ENCODE measurements around the gene PSME1.

Gene PSME1

DNA sequence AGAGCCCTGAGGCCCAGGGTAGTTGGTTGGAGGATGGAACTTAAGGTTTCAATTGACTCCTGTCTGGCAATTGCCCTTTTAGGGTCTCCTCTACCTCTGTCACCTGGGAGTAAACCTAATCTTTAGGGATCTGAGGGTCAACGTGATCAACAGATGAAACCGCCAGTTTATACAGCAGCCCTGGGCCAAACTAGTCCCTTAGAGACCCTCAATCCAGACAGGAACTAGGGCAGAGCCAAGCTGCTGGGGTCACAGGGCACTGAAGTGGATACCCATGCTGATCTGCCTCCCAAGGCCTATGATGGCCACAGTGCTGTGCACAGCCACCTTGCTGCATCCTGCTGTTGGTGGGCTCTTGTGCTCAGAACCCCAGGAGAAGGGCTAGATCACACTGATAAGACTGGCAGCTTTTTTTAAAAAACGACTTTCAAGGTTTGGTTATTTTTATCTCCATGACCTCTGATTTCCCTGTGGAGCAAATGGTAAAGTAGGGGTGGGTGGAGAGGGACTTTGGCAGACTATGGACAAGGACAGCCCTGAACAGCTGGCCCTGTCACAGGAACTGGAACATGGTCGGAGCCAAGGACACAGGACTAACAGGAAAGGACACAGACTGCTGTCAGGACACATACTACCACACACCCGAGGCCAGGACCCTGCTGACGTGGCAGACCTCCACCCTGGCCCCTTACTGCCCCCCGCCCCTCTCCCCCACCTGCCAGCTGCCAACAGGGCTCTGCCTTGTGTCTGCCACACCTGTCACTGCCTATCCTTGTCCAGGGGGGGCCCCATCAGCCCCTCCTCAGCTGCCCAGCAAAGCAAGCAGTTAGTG, 5.1 kb upstream of the PSME1 start:
- no peak for DNase-seq

DNA sequence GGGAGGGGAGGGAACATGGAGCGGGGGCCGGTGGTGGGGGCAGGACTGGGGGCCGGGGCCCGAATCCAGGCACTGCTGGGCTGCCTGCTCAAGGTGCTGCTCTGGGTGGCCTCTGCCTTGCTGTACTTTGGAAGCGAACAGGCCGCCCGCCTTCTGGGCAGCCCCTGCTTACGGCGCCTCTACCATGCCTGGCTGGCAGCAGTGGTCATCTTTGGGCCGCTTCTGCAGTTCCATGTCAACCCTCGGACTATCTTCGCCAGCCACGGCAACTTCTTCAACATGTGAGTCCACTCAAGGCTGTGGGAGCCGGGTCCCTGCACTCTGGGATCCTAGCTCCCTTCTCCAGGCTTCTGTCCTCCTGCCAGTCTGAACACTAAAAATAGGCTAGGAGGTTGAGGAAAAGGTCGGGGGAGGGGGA, 4.4 kb upstream of the PSME1 start:
- no peak for DNase-seq

DNA sequence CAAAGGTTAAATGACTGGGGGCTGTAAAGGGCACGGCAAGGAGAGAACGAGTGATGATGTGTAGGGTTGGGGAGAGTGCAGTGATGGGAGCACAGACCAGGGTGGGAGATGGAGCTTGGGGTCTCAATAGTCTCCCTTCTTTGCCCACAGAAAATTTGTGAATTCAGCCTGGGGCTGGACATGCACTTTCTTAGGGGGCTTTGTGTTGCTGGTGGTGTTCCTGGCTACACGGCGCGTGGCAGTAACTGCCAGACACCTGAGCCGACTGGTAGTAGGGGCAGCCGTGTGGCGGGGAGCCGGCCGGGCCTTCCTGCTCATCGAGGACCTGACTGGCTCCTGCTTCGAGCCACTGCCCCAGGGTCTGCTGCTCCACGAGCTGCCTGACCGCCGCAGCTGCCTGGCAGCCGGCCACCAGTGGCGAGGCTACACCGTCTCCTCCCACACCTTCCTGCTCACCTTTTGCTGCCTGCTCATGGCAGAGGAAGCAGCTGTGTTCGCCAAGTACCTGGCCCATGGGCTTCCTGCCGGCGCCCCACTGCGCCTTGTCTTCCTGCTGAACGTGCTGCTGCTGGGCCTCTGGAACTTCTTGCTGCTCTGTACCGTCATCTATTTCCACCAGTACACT, 3.8 kb upstream of the PSME1 start:
- DNase-seq = no peak

DNA sequence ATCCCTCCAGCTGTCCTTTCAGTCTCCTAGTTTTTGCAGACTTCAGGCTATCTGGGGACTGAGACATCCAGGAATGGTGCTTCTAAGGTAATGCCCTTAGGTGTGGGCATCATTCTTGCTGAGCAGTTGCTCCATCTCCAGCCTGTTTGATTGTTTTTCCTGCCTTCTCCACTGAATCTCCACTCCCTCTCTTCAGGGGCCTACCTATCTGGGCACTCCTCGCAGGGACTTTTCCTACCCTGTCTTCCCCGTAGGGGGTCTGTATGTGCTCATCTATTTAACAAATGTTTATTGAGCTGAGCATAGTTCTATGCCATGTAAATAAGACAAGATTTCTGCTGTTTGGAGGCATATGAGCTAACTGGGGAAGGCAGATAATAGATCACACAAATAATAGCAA, 3.0 kb upstream of the PSME1 start:
- DNase-seq = no peak

DNA sequence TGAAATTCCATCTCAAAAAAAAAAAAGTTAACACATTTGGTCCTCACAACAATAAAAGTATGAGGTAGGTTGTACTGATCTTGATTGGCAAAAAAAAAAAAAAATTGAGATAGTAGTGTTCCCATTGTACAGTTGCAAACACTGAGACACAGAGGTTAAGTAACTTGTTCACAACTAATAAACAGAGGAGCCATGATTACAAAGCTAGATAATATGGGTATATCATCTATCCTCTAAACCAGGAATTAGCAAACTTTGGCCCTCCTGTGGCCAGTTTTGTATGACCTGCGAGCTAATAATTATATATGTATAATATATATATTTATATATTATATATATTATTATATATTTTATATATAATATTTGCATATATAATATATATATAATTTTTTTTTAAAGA, 2.3 kb upstream of the PSME1 start:
- DNase-seq = no peak

DNA sequence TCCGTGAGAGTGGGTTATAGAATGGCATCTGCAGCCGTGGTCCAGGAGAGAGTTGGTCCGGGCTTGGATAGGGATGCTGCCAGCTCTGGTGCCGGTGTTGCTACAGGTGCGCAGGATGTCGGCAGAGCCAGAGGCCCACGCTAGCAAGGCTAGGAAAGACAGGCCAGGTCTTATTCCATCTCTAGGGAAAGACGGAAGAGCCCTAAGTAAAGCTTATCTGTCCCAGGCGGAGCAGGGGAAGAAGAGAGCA, 485 bp upstream of the PSME1 start:
- DNase-seq = no peak

DNA sequence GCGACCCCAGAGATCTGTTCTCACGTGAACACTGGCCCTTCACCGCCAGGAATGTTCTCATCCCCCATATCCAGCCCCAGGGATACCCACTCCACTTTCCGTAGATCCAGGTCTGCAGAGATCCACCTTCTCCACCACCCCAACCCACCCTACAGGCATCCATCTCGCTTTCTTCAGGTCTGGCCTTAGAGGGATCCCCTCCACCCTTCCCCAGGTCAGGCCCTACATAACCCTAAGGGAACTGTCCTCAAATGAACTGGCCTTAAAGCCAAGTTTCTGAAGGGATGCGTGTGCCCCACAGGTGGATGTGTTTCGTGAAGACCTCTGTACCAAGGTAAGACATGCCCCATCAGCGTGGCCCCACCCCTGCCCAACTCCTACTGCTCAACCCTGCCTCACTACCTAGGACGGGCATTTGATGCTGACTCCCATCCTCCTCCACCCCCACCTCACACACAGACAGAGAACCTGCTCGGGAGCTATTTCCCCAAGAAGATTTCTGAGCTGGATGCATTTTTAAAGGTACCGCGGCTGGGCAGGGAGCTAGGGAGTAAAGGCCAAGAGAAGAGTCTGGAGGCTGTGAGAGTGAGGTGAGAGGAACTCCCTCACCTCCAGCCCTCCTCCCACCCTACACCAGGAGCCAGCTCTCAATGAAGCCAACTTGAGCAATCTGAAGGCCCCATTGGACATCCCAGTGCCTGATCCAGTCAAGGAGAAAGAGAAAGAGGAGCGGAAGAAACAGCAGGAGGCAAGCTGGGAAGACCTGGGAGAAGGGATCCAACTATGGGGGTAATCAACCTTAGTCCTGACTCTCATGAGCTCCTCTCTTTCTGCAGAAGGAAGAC, 912 bp downstream of the PSME1 start:
- DNase-seq = no peak

DNA sequence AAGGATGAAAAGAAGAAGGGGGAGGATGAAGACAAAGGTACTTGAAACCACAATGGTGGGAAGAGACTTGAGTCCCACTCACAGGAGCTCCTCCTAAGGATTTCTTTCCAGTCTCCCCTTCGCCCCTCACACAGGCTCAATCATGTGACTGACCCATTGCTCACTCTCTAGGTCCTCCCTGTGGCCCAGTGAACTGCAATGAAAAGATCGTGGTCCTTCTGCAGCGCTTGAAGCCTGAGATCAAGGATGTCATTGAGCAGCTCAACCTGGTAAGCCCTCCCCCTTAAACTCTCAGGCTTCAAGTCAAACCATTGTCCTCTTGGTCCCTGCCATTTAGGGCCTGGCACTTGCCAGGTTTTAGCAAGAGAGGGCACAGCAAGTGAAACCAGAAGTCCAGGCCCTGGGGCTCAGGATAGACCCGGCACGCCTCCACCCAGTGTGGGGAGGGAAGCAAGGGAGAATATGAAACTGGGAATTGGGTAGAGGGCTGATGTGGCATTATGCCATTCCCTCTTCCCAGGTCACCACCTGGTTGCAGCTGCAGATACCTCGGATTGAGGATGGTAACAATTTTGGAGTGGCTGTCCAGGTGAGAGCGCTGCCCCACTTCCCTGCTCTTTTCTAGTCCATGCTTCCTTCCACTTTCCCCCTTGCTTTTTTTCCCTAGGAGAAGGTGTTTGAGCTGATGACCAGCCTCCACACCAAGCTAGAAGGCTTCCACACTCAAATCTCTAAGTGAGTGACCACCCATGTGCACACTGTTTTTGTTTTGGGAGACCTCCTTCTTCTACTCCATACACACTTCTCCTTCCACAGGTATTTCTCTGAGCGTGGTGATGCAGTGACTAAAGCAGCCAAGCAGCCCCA, 1.8 kb downstream of the PSME1 start:
- peak; percentile 11 for DNase-seq

DNA sequence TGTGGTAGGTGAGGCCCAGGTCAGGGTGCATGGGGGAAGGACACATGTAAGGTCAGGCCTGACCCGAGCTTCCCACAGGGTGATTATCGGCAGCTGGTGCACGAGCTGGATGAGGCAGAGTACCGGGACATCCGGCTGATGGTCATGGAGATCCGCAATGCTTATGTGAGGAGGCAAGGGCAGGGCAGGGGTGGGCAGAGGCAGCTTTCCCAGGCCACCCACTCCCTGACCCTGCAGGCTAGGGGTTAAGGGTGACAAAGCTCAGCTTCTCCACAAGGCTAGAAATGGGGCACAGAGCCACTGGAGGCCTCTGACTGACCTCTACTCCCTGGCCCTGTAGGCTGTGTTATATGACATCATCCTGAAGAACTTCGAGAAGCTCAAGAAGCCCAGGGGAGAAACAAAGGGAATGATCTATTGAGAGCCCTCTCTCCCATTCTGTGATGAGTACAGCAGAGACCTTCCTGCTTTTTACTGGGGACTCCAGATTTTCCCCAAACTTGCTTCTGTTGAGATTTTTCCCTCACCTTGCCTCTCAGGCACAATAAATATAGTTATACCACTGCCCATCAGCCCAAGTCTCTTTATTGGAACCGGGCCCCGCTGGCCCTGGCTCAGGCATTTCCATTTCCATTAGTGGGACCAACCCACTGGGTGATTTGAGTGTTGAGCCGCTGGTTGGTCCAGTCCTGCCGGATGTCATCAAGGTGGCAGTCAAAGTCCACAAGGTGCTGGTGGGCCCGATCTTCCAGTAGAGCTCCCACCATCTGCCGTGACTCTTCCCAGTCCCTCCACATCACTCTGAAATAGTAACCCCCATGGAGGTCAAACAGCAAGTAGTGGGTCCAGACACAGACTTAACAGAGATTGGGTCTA, 2.6 kb downstream of the PSME1 start:
- no peak for DNase-seq

DNA sequence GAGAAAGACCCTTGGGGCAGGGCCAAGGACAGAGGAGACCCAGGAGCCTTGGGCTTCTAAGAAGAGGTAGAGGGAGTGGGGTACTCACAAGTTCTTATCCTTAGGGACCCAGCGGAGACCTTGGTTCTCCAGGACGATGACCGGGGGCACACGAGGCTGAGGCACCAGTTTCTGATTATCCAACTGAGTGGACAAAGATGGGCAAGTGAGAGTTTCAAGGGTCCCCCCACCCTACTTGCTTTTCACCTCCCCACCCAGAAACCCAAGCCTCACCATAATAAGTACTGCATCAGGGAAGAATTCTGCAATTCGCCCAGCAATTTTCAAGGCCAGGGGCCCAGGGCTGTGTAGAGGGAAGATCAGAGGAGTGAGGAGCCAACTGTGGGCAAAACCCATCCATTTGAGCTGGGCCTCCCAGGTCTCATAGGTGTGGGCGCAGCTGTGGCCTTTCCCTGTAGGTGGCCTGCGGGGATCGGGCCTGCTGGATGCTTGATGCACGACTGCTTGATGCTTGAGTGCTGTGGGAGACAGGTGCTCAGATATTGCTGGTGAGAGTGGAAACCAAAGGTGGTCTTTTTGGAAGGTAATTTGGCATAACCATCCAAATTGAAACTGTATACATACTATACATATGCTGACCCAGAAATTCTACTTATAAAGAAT, 3.4 kb downstream of the PSME1 start:
- DNase-seq = no peak

DNA sequence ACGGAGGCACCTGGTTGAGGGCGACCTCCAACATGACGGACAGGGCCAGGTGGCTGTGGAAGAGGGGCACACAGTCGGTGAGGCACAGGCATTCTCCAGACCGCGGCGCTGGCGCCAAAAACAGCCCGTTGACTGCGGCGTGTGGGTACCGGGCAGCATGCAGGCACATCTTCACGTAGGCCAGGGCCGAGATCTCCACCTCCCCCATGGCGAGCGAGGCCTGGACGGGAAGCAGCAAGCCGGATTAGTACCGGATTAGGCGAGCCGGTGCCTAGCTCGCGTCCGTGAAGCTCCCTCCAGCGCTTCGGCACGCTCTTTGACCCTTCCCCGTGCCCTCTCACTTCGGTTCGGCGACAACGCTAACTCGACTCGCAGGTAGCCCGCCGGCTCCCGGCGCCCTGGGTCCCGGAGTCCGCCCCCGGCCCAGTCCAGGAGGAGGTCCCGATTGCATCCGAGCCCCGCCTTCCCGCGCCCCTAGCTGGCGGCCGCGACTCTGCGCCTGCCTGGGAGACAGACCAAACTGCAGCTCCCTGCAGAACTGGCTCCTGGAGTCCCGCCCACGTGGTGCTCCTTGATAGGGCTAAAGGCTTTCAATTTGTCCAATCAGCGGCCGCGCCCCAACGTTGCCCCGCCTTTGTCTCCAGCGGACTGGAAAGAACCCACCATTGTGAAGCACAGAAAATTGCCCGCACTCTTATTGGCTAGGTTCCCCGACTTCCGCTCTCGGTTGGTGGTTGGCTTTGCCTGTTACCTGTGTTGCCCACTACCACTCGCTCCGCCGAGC, 5.3 kb downstream of the PSME1 start, which contains the start of gene EMC9:
EMC9 (minus strand) TSS at position 495 of the 784 bp plus-strand sequence; CDS start at position 208, 287 bp downstream.
- peak; percentile 100 for DNase-seq

DNA sequence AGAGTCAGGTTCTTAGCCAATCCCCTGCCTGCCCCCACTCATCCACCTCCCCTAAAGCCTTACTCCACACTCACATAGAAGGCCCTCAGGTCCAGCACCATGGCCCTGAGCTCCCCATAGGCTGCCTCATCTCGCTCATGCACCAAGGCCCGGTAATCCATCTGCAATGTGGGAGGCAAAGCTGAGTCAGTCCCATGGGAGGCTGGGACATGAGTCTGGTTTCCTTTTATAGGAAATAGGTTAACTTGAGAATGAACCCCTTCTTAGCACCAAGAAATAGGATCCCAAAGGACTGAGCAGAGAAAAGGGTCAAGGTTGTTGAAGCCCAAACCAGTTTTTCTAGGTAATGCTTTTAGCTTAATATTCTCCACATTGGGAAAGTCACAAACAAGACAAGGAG, 7.5 kb downstream of the PSME1 start:
- peak; percentile 12 for DNase-seq

DNA sequence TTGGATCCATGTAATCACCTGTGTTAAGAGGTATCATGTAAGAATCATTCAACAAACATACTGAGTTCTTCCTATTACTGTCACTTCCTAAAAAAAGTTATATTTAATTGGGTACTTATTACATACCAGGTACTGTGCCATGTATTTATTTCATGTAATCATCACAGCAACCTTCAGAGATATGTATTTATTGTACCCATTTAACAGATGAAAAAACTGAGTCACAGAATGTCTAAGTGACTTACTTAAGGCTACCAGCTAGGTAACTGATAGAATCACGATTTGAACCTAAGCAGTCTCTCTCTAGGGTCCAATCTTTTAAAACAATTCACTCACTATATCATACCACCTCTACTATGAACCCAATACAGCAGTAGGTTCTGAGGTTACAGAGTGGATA, 8.5 kb downstream of the PSME1 start:
- no peak for DNase-seq

DNA sequence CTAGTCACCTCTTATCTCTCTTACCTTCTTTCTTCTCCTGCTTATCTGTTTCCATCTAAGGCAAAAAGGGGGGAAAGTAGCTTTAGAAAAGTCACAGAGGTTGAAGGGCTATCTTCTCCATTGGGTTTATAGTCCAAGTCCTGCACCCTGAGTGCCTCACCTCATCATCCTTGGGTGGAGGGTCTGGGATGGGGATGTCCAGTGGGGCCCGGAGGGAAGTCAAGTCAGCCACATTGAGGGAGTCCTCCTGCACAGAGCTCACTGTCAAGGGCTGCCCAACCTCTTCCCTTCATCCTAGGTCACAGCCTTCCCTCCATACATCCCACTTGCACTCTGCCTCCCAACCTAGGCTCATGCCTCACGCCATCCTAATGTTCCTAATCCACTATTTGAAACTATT, 9.2 kb downstream of the PSME1 start:
- DNase-seq = no peak

DNA sequence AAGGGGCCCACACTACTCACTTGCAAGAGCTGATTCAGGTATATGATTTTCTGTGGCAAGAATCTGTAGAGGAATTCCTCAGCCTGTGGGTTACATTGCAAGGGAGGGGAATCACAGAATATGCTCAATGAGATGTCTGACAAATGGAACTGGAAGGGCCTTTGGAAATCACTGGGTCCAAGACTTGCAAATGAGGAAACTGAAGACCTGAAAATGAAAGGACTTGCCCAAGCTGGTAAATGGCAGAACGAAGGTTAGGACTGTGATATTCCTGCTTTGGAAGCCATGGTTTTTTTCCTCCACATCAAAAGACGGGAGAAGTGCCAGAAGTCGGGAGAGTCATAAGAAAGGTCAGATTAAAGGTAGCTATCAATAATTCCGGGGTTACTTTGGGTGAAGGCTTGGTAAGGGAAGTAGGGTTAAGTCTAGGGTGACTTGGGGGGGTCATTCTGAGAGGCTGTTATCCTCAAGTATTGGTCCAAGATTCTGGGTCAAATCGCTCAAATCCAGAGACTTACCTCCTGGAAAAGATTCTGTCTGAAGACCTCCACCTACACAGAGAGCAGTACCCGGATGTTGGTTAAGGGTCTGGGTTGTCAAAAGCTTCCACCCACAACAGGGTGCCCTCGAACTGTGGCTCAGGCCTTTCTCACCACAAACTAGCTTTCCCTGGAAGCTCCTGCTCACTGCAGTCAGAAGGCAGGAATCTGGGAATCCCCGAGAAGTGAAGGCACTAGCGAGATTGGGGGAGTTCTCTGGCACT, 9.9 kb downstream of the PSME1 start:
- DNase-seq = peak; percentile 87

DNA sequence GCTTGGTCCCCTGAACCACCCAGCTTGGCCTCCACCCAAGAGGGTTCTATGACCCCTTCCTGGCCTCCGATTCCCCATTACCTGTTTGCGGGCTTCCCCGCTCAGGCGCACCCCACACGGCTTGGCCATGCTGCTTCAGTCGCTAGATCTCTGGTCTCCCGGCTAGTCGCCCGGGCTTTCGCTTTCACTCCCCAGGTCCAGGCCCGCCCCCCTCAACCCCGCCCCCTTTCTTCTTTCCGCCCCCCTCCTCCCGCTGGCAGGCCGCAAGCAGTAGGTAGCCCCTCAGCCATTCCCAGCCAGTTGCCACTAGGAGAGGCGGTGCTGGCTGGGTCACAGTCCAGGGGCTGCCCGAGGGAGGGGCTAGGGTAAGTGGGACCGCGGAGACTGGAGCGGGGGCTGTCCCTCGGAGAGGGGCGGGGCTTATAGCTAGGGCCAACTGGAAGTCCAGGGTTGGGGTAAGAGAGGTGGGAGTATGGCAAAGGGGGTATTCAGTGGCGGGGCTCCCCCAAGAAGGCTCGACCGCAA, 10.5 kb downstream of the PSME1 start, which contains the start of gene PSME2:
PSME2 (minus strand) TSS at position 158 of the 525 bp plus-strand sequence; CDS start at position 129, 29 bp downstream.
- peak; percentile 98 for DNase-seq

DNA sequence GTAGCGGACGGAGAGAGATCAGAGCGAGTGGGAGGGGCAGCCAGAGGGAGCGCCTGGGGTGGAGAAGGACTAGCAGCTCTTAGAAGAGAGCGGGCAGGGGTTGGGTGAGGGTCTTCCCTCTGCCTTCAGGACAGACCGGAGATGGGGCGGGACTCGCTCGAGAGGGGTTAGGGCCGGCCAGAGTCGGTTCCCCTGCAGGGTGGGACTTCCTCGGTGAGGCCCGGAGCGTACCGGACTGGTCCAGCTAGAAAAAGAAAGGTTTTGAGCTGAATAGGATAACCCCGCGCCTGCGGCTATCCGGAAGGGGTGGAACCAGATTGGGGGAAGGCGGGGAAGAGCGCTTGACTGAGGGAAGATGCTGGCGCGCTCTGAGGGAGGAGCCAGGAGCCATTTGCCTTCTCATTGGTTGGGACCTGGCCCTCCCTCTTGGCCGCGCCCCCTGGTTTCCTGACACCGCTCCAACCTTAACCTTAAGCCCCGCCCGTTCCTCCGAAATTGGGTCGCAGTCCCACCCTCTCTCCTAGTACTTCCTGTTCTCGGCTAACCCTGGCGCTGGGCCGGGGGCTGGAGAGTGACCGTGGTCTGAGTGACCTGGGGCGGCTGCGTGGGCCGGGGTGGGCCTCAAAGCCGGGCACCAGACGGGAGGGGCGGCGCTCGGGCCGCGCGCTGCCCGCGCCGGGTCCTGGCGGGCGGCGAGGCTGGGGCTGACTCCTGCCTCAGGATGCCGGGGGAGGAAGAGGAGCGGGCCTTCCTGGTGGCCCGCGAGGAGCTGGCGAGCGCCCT, 11.2 kb downstream of the PSME1 start, which contains the start of gene RNF31:
RNF31 (plus strand) TSS at position 521 of the 783 bp plus-strand sequence; CDS start at position 722, 201 bp downstream.
- peak; percentile 99 for DNase-seq

DNA sequence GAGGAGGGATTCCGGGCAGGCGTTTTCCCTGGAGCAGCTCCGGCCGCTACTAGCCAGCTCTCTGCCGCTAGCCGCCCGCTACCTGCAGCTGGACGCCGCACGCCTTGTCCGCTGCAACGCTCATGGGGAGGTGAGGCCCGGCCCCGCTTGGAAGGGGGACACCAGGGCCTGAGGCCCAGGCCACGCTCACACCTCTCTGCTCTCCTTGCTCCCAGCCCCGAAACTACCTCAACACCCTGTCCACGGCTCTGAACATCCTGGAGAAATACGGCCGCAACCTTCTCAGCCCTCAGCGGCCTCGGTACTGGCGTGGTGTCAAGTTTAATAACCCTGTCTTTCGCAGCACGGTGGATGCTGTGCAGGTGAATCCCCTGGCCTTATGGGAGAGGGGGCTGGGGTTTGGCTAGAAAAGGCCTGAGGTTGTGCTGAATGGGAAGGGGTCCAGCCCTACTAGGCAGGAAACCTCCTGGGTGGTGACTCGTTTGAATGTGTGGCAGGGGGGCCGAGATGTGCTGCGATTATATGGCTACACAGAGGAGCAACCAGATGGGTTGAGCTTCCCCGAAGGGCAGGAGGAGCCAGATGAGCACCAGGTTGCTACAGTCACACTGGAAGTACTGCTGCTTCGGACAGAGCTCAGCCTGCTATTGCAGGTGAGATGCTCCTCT, 11.9 kb downstream of the PSME1 start:
- no peak for DNase-seq
